ENCODE results near the gene APCDD1L. TPM values are rescaled to one million over a fixed set of nuclear protein-coding genes. Genes with fewer than 3 reads are reported as not detected.

APCDD1L gene
- total and polyA plus RNA-seq, 7 donors, result 0.22 to 1.9 (median 0.84) TPM; not detected in 1

DNA sequence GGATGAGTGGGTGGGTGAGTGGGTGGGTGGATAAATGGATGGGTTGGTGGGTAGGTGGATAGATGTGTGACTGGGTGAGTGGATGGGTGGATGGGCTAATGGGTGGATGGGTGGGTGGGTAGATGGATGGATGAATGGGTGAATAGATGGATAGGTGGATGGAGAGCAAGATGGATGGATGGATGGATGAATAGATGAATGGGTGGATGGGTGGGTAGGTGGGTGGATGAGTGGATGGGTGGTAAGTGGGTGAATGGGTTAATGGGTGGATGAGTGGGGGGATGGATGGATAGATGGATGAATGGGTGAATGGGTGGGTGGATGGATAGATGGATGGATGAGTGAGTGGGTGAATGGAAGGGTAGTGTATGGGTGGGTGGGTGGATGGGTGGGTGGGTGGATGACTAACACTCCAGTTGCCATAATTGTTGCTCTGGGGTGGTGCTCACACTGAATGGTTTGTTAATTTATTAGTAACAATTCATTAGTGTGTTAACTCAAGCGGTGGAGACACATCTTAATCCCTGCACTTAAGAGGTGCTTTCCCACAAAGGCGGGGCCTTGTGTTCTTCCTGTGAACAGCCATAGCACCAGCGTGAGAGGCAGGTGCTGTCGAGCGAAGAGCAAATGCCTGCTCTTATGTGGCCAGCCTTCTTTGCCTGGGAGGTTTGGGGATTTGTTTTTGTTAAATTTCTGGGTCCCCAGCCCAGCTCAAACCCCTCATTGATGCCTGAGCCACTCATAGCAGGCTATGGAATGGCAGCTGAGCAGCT, 4.9 kb upstream of the APCDD1L start:
- 70 to 85% methylated on average over 5 of the region's 5 CpGs for WGBS, 2 donors
- Histone ChIP-seq H3K27me3 (peaks cover 0 to 2% (median 0%) of the 10 kb centered on the region in 3 donors), H3K9me3 (no peaks in the 10 kb centered on the region), H3K4me1 (peaks cover 0 to 9% (median 5%) of the 10 kb centered on the region in 4 donors), H3K27ac (no peak overlapping the region), H3K36me3 (no peaks in the 10 kb centered on the region), H3K4me3 (no peak overlapping the region)
- DNase-seq, result peak; percentile 14
- TF ChIP-seq POLR2A (IDR thresholded peaks at IDR 0.05), result no peak
- TF ChIP-seq EP300 (IDR thresholded peaks at IDR 0.05), result no peak
- TF ChIP-seq POLR2AphosphoS5 (IDR thresholded peaks at IDR 0.05), result no peak
- TF ChIP-seq, protein P1, sequence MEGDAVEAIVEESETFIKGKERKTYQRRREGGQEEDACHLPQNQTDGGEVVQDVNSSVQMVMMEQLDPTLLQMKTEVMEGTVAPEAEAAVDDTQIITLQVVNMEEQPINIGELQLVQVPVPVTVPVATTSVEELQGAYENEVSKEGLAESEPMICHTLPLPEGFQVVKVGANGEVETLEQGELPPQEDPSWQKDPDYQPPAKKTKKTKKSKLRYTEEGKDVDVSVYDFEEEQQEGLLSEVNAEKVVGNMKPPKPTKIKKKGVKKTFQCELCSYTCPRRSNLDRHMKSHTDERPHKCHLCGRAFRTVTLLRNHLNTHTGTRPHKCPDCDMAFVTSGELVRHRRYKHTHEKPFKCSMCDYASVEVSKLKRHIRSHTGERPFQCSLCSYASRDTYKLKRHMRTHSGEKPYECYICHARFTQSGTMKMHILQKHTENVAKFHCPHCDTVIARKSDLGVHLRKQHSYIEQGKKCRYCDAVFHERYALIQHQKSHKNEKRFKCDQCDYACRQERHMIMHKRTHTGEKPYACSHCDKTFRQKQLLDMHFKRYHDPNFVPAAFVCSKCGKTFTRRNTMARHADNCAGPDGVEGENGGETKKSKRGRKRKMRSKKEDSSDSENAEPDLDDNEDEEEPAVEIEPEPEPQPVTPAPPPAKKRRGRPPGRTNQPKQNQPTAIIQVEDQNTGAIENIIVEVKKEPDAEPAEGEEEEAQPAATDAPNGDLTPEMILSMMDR (IDR thresholded peaks at IDR 0.05), result no peak
- intact Hi-C loops (cut with DNase I), result no loop called here

- no peak overlapping the region for H3K4me3 ChIP-seq
- peaks cover 0 to 13% (median 6%) of the 10 kb centered on the region in 3 donors for H3K27me3 ChIP-seq
- intact Hi-C loops (cut with DNase I), result no loop called here
- WGBS, 2 donors, result 75 to 82% methylated on average over 7 of the region's 7 CpGs
- H3K9me3 ChIP-seq, result no peaks in the 10 kb centered on the region
- peaks cover 0 to 20% (median 15%) of the 10 kb centered on the region in 4 donors for H3K4me1 ChIP-seq
- TF ChIP-seq, protein P1 (IDR thresholded peaks at IDR 0.05), result no peak
- TF ChIP-seq EP300 (IDR thresholded peaks at IDR 0.05), result no peak
- no peak for TF ChIP-seq POLR2A (IDR thresholded peaks at IDR 0.05)
- TF ChIP-seq POLR2AphosphoS5 (IDR thresholded peaks at IDR 0.05), result no peak
- no peaks in the 10 kb centered on the region for H3K36me3 ChIP-seq
- DNase-seq, result peak; percentile 19
- H3K27ac ChIP-seq, result no peak overlapping the region
Measured at GRCh38 chr20:58518896-58519593, 3.8 kb upstream of the APCDD1L start.

- WGBS, 2 donors, result 57 to 58% methylated on average over 11 of the region's 11 CpGs
- Histone ChIP-seq H3K9me3 (no peaks in the 10 kb centered on the region), H3K27me3 (peaks cover 0 to 20% (median 11%) of the 10 kb centered on the region in 3 donors), H3K4me3 (no peak overlapping the region), H3K36me3 (no peaks in the 10 kb centered on the region), H3K4me1 (peaks cover 0 to 22% (median 15%) of the 10 kb centered on the region in 4 donors), H3K27ac (no peak overlapping the region)
- peak; percentile 27 for DNase-seq
- TF ChIP-seq EP300 (IDR thresholded peaks at IDR 0.05), result no peak
- TF ChIP-seq, protein P1 (IDR thresholded peaks at IDR 0.05), result no peak
- no peak for TF ChIP-seq POLR2AphosphoS5 (IDR thresholded peaks at IDR 0.05)
- TF ChIP-seq POLR2A (IDR thresholded peaks at IDR 0.05), result no peak
- intact Hi-C loops (cut with DNase I), result no loop called here
Measured at GRCh38 chr20:58518387-58518786, 3.2 kb upstream of the APCDD1L start.

DNA sequence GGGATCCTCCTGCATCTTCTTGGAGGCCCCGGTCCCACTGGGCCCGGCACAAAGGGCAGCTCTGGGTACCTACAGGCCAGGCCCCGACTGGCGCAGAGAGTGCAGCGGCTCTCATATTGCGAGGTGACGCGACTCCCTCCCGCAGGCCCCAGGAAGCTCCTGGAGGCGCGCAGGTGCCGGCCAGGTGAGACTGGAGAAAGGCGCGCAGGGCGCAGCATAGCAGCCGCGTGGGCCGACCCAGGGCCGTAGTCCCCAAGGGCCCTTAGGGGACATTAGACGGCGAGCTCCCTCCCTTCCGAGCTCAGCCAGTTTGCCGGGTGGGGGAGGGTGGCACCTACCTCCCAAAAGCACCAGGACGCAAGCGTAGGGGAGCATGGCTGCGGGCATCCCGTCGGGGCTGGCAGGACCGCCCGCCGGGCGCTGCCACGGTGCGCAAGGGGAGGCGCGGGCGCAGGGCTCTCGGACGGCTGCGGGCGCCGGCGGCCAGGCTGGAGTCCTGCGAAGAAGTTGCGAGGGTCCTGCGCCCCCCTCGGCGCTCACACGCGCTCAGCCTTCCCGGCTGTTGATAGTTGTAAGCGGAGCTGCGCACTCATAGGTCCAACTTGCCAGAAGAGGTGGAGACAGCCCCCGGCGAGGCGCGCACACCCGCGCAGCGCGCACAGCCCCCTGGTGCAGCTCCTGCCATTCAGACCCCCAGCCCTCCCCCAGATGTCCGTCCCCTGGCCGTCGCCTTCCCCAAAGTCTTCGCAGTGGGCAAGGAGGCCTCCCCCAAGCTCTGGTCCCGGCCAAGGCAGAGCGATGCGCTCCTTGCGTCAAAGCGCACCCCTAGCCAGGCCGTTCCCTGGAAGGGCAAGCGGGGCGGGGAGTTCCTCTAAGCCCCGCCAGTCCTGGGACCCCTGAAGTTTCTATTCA, 622 bp downstream of the APCDD1L start:
- Histone ChIP-seq H3K27ac (no peak overlapping the region), H3K9me3 (no peaks in the 10 kb centered on the region), H3K27me3 (peaks cover 0 to 24% (median 11%) of the 10 kb centered on the region in 3 donors), H3K4me1 (peaks cover 0 to 22% (median 15%) of the 10 kb centered on the region in 4 donors), H3K4me3 (peak overlapping the region; percentile 5 to 55 (median 44)), H3K36me3 (no peaks in the 10 kb centered on the region)
- no peak for TF ChIP-seq EP300 (IDR thresholded peaks at IDR 0.05)
- TF ChIP-seq POLR2A (IDR thresholded peaks at IDR 0.05), result no peak
- TF ChIP-seq, protein P1 (IDR thresholded peaks at IDR 0.05), result no peak
- TF ChIP-seq POLR2AphosphoS5 (IDR thresholded peaks at IDR 0.05), result no peak
- WGBS, 2 donors, result 6 to 15% methylated on average over 74 of the region's 74 CpGs
- peak; percentile 26 for DNase-seq
- intact Hi-C loops (cut with DNase I), result no loop called here

All from sigmoid colon (tissue), 7 donors.